SK-N-SH (cell line): Measurements from ENCODE around the gene PPP1R14B. TPM values are rescaled to one million over a fixed set of nuclear protein-coding genes. Genes with fewer than 3 reads are reported as not detected.

Source experiments
- CTCF ChIA-PET: fragments of 300-600, 350-600 bp; formaldehyde crosslinking; extraction: SDS; loops from one replicate; lab custom pipeline; 2021; lab: Yijun Ruan, JAX
- POLR2A ChIA-PET: fragments of 350-600 bp; sonication (Branson Sonifier 250); formaldehyde crosslinking; extraction: SDS; loops from one replicate; lab custom pipeline; 2020; ENCODE audit warnings: antibody characterized with exemption, inconsistent platforms; lab: Yijun Ruan, JAX
- DNase-seq: peaks from one replicate; pipeline ENCODE4 v3.0.0; 2012
- H2AFZ ChIP-seq: fragments of 200-600 bp; sonication (generic); 2 replicates; pipeline ENCODE4 v1.8.1; 2016; ENCODE audit warnings: antibody characterized with exemption, mild to moderate bottlenecking, low read depth
- H3F3A ChIP-seq: fragments of 200-600 bp; sonication (generic); replicated peaks from 2 replicates; pipeline ENCODE3; 2016; ENCODE audit warnings: antibody characterized with exemption, mild to moderate bottlenecking; ENCODE audit not compliant: insufficient read depth
- H3K27ac ChIP-seq, 2 experiments: fragments of 200-500 bp in 1 of 2; fragments of 200-600 bp in 1 of 2; sonication (Bioruptor generic) in 1 of 2; sonication (generic), shearing (Covaris generic) in 1 of 2; 2 replicates each; pipeline versions ENCODE4 v1.5.1 to v1.6.1; 2014 to 2016; ENCODE audit warnings: low read depth in 2 of 2, inconsistent platforms in 1 of 2, low read length in 1 of 2, mild to moderate bottlenecking in 1 of 2, mixed read lengths in 1 of 2
- H3K27me3 ChIP-seq: fragments of 200-600 bp; sonication (generic), shearing (Covaris generic); 2 replicates; pipeline ENCODE4 v1.6.1; 2016; ENCODE audit warnings: mixed run types; ENCODE audit not compliant: insufficient read depth
- H3K36me3 ChIP-seq, 2 experiments: fragments of 200-500 bp in 1 of 2; fragments of 200-600 bp in 1 of 2; sonication (Bioruptor generic) in 1 of 2; sonication (generic) in 1 of 2; replicated peaks in 1 of 2; 2 replicates each; pipeline versions ENCODE3 to v1.5.1; 2014 to 2016; ENCODE audit warnings: low read length in 1 of 2, mild to moderate bottlenecking in 1 of 2; ENCODE audit not compliant: insufficient read depth in 2 of 2, control insufficient read depth in 1 of 2
- H3K4me1 ChIP-seq, 2 experiments: fragments of 200-500 bp in 1 of 2; fragments of 200-600 bp in 1 of 2; sonication (Bioruptor generic) in 1 of 2; sonication (generic), shearing (Covaris generic) in 1 of 2; 2 replicates each; pipeline versions ENCODE4 v1.5.1 to v1.6.1; 2014 to 2016; ENCODE audit warnings: low read depth in 1 of 2, low read length in 1 of 2, mixed run types in 1 of 2; ENCODE audit not compliant: insufficient read depth in 2 of 2, control insufficient read depth in 1 of 2
- H3K4me2 ChIP-seq: fragments of 200-600 bp; sonication (generic), shearing (Covaris generic); 2 replicates; pipeline ENCODE4 v1.6.1; 2017; ENCODE audit warnings: mixed run types
- H3K4me3 ChIP-seq, 2 experiments: fragments of 200-500 bp in 1 of 2; fragments of 200-600 bp in 1 of 2; sonication (Bioruptor generic) in 1 of 2; sonication (generic), shearing (Covaris generic) in 1 of 2; 2 replicates each; pipeline versions ENCODE4 v1.5.1 to v1.8.1; 2014 to 2016; ENCODE audit warnings: low read depth in 2 of 2, inconsistent platforms in 1 of 2, low read length in 1 of 2, mild to moderate bottlenecking in 1 of 2, mixed read lengths in 1 of 2, moderate library complexity in 1 of 2
- H3K79me2 ChIP-seq: fragments of 200-600 bp; sonication (generic); 2 replicates; pipeline ENCODE4 v1.8.1; 2017; ENCODE audit warnings: mild to moderate bottlenecking; ENCODE audit not compliant: insufficient read depth
- H3K9ac ChIP-seq: fragments of 200-600 bp; sonication (generic); 2 replicates; pipeline ENCODE4 v1.6.1; 2017; ENCODE audit warnings: mixed run types
- H3K9me2 ChIP-seq: fragments of 200-600 bp; sonication (generic); 2 replicates; pipeline ENCODE4 v1.6.1; 2017; ENCODE audit warnings: mixed run types
- H3K9me3 ChIP-seq: fragments of 200-600 bp; sonication (generic); 2 replicates; pipeline ENCODE4 v1.6.1; 2017; ENCODE audit warnings: mixed run types, mild to moderate bottlenecking, moderate library complexity
- H4K20me1 ChIP-seq: fragments of 200-600 bp; sonication (generic); 2 replicates; pipeline ENCODE4 v1.6.1; 2017; ENCODE audit warnings: mild to moderate bottlenecking, mixed run types; ENCODE audit not compliant: insufficient read depth
- ELF1 ChIP-seq: IDR thresholded peaks from 2 replicates; pipeline ENCODE4 v1.4.0; 2012
- EP300 ChIP-seq, 2 experiments: IDR thresholded peaks; 2 replicates each; pipeline versions ENCODE4 v1.4.0 to v1.6.1; 2012; ENCODE audit warnings: borderline replicate concordance in 1 of 2, low read depth in 1 of 2, low read length in 1 of 2
- SMC3 ChIP-seq: IDR thresholded peaks from 2 replicates; pipeline ENCODE4 v1.6.1; 2012; ENCODE audit warnings: low read depth, low read length, improper control_type of control experiment
- YY1 ChIP-seq: IDR thresholded peaks from 2 replicates; pipeline ENCODE4 v1.4.0; 2012; ENCODE audit warnings: low read depth, mild to moderate bottlenecking
- WGBS: methylation state at CpG from one replicate; pipeline ENCODE4 v1.1.6; 2017; ENCODE audit warnings: low lambda C conversion rate; 5-methylcytosine and 5-hydroxymethylcytosine counted together
- polyA plus RNA-seq, 3 experiments: library from polyadenylated mRNA; depleted of rRNA; stranded (reverse); fragments of >200 nt; gene quantifications; 2 replicates each; pipeline ENCODE4 v1.2.3, GENCODE V29; 2012
- TF ChIP-seq, protein P1 (sequence below): fragments of 200-600 bp; sonication (generic); IDR thresholded peaks from 2 replicates; pipeline ENCODE4 v1.6.1; 2017; ENCODE audit warnings: antibody characterized with exemption, mild to moderate bottlenecking, moderate library complexity

The PPP1R14B gene
- polyA plus RNA-seq, 1 of the 3 experiments (the other 2 are of a cell fraction) = 523 TPM

GRCh38 chr11:64208796-64209562 lies 37.8 kb downstream of the PPP1R14B start:
- Histone ChIP-seq H3K27ac (no peak overlapping the region), H4K20me1 (peaks cover 4% of the 10 kb centered on the region), H3K36me3 (peaks cover 10 to 13% of the 10 kb centered on the region in 2 experiments), H3K9ac (no peak overlapping the region), H3K4me1 (peaks cover 4 to 25% of the 10 kb centered on the region in 2 experiments; a peak in 3 of 4 replicates), H3K4me3 (no peak overlapping the region), H3K79me2 (no peaks in the 10 kb centered on the region; the same call in 1 of the 2 replicates), H3F3A (peaks cover 11% of the 10 kb centered on the region), H3K27me3 (no peaks in the 10 kb centered on the region), H2AFZ (no peak overlapping the region), H3K9me3 (no peaks in the 10 kb centered on the region), H3K4me2 (no peak overlapping the region), H3K9me2 (no peaks in the 10 kb centered on the region)
- TF ChIP-seq SMC3 = no peak
- TF ChIP-seq, protein P1, sequence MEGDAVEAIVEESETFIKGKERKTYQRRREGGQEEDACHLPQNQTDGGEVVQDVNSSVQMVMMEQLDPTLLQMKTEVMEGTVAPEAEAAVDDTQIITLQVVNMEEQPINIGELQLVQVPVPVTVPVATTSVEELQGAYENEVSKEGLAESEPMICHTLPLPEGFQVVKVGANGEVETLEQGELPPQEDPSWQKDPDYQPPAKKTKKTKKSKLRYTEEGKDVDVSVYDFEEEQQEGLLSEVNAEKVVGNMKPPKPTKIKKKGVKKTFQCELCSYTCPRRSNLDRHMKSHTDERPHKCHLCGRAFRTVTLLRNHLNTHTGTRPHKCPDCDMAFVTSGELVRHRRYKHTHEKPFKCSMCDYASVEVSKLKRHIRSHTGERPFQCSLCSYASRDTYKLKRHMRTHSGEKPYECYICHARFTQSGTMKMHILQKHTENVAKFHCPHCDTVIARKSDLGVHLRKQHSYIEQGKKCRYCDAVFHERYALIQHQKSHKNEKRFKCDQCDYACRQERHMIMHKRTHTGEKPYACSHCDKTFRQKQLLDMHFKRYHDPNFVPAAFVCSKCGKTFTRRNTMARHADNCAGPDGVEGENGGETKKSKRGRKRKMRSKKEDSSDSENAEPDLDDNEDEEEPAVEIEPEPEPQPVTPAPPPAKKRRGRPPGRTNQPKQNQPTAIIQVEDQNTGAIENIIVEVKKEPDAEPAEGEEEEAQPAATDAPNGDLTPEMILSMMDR = no peak
- no peak for TF ChIP-seq YY1
- TF ChIP-seq EP300 (IDR thresholded peaks at IDR 0.05; ENCODE audit: borderline replicate concordance in 1 of 2, low read depth in 1 of 2, low read length in 1 of 2) = no peak
- 96% methylated on average over 18 of the region's 18 CpGs for WGBS
- ChIA-PET POLR2A (interaction anchor here (1.1 to 1.7 kb wide), 2 partner anchors 17 to 95 kb away, joined by 3 to 6 read pairs; partner anchors contain the start of genes NUDT22 and TRPT1), CTCF (no interaction called here)
- peak; percentile 39 for DNase-seq

GRCh38 chr11:64208086-64208795 lies 38.5 kb downstream of the PPP1R14B start:
- Histone ChIP-seq H3K79me2 (no peaks in the 10 kb centered on the region; the same call in 1 of the 2 replicates), H3K4me3 (no peak overlapping the region), H4K20me1 (peaks cover 9% of the 10 kb centered on the region), H2AFZ (no peak overlapping the region; the same call in 1 of the 2 replicates), H3K4me1 (peaks cover 4 to 27% of the 10 kb centered on the region in 2 experiments; a peak in 3 of 4 replicates), H3K9ac (no peak overlapping the region; the same call in 1 of the 2 replicates), H3K4me2 (peak overlapping the region; percentile 37; the same call in 1 of the 2 replicates), H3F3A (peaks cover 16% of the 10 kb centered on the region), H3K36me3 (peaks cover 10 to 21% of the 10 kb centered on the region in 2 experiments), H3K9me2 (no peaks in the 10 kb centered on the region), H3K27ac (peak overlapping the region in 1 of 2 experiments; percentile 48; a peak in 2 of 4 replicates), H3K9me3 (no peaks in the 10 kb centered on the region), H3K27me3 (no peaks in the 10 kb centered on the region)
- ChIA-PET CTCF (interaction anchor here (2.3 to 5.3 kb wide), 3 partner anchors 9 to 94 kb away, joined by 7 to 52 read pairs (median 50); partner anchors contain the start of genes CATSPERZ and STIP1), POLR2A (interaction anchor here (1.0 to 1.7 kb wide), 4 partner anchors 9 to 96 kb away, joined by 3 to 6 read pairs (median 4); partner anchors contain the start of genes NUDT22 and TRPT1)
- DNase-seq = peak; percentile 31
- 92% methylated on average over 23 of the region's 23 CpGs for WGBS
- TF ChIP-seq ELF1 = no peak
